GM12874 (cell line): ENCODE results near the gene DCTN5.

Source experiments
- CTCF ChIP-seq: IDR thresholded peaks from 2 replicates; pipeline ENCODE4 v1.5.1; 2011; ENCODE audit warnings: low read depth, mild to moderate bottlenecking, control low read depth, low read length, moderate library complexity; ENCODE audit not compliant: insufficient read depth

The DCTN5 gene

GRCh38 chr16:23679274-23679985, 38.2 kb downstream of the DCTN5 start:
- TF ChIP-seq CTCF, result no peak

DNA sequence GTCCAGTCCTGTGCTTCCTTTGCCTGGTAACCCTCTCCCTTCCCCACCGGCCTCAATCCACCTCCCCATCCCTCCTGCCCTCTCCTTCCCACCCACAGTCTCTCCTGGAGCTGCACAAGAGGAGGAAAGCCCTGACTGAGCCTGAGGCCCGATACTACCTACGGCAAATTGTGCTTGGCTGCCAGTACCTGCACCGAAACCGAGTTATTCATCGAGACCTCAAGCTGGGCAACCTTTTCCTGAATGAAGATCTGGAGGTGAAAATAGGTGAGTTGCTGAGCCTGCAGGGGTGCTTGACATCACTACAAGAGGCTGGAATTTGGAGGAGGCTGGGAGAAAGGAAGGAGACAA, 38.7 kb downstream of the DCTN5 start:
- TF ChIP-seq CTCF, result no peak

GRCh38 chr16:23682181-23682580, 40.9 kb downstream of the DCTN5 start:
- TF ChIP-seq CTCF, result no peak

DNA sequence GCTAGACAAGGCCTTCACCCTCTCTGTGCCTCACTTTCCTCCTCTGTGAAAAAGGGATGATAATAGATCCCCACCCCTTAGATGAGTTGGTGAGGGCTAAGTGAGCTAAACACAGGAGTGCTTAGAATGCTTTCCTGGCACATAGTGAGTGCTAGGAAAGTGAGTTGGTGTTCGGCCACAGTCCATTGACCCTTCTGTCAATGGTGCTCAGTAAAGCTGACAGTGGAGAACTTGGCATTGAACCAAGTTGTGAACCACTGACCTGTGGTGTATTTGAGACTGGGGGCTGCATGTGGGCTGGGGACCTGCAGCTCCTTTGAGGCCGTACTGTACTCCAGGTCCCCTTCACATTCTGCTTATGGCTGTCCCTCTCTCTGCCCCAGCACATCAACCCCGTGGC, 42.2 kb downstream of the DCTN5 start:
- TF ChIP-seq CTCF, result no peak

DNA sequence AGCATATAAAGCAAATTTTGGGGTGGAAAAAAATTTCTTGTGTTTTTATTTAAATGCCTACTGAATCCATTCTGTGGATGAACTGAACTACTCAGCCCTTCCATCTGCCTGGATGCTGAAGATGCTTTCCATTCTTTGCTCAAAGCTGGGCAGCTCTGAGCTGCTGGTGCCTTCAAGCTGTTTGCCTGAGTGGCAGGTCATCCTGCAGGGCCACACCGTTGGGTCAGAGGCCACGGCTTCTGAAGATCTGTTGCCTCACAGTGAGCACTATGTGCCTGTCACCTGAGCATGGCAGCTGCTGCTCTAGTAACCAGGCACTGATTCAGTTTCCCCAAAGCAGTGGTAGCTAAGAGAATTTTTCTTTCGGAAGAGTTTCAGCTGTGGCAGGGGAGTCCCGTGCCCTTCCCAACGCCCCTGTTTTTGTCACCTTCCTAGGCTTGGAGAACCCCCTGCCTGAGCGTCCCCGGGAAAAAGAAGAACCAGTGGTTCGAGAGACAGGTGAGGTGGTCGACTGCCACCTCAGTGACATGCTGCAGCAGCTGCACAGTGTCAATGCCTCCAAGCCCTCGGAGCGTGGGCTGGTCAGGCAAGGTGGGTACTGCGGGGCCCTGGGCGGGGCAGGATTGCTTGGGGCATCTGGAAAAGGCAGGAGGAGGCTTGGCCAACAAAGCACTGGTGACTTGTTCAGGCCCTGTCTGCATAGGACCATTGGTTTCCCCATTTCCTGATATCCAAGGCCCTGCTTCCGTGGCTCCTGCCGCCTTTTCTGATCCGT, 46.0 kb downstream of the DCTN5 start:
- TF ChIP-seq CTCF, result no peak

DNA sequence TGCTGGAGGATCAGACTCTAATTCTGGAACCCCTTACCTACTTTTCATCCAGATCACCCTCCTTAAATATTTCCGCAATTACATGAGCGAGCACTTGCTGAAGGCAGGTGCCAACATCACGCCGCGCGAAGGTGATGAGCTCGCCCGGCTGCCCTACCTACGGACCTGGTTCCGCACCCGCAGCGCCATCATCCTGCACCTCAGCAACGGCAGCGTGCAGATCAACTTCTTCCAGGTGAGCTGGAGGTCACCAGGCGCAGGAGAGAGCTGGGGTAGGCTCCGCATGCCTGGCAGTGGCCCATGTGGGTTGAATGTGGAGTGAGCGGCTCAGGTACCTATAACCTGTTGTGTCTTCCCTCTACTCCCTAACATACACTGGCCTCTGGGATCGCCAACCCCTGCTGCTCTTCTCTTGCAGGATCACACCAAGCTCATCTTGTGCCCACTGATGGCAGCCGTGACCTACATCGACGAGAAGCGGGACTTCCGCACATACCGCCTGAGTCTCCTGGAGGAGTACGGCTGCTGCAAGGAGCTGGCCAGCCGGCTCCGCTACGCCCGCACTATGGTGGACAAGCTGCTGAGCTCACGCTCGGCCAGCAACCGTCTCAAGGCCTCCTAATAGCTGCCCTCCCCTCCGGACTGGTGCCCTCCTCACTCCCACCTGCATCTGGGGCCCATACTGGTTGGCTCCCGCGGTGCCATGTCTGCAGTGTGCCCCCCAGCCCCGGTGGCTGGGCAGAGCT, 48.3 kb downstream of the DCTN5 start:
- TF ChIP-seq CTCF, result no peak

DNA sequence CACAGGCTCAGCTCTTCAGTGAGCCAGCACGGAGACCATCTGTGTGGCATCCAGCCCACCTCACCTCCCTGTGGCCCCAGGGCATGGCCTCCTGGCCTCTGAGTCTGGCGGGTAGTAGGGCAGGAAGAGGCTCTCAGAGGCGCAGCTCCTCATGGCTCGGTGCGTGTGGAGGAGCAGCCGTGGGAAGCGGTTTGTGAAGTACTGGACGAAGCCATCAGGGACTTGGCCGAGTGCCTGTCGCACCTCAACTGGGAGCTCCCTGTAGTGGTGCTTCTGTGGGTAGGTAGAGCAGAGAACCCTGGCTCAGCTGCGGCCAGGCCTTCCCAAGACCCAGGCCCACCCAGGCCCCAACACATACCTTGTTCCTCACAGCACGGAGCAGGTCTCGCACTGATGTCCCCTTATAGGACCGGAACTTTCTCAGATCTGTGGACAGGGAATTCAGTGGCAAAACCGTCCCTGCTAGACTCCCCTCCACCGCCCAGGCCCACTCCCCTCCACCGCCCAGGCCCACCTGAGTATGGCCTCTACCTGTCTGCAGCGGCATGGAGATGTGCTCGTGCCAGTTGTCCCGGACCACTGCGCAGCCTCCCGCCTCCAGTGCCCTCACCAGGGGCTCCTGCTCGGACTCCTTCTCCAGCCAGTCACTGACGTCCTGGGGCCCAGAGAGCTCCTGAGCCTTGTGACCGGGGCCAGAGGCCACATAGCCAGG, 49.7 kb downstream of the DCTN5 start:
- no peak for TF ChIP-seq CTCF
